ENCODE data around the gene MXD3. TPM values are rescaled to one million over a fixed set of nuclear protein-coding genes. Genes with fewer than 3 reads are reported as not detected.

The MXD3 gene
- total RNA-seq, 1 donor from 2014 or later: 20.9 TPM

DNA sequence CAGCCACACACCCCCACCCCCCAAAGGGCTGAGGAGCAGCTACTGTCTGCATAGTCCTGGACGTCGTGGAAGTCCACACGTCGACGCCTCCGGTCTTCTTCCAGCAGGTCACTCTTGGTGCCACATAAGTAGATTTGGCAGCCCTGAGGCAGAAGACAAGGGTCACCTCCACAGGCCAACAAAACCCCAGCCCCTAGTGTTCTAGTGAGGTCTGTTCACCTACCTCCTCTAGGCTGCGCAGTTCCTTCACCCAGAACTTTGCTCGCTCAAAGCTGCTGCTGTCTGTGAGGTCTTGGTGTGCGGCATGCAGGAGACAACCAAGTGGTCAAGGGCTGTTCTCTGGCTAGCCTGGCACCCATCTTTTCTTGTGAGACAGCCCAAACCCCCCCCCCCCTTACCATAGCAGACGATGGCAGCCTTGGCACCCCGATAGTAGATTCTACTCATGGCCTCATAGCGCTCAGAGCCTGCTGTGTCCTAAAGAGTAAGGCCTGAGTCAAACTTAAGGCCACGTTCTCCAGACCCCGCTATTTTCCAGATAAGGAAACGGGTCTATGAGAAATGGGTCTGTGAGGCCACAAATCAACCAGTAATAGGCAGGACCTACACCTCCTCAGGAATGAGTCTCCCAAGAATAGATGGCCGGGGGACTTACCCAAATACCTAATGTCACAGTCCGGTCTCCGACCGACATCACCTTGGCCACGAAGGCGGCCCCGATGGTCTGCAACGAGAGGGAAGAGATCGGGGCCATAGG lies 9.2 kb downstream of the MXD3 start:
- DNase-seq: peak; percentile 30

DNA sequence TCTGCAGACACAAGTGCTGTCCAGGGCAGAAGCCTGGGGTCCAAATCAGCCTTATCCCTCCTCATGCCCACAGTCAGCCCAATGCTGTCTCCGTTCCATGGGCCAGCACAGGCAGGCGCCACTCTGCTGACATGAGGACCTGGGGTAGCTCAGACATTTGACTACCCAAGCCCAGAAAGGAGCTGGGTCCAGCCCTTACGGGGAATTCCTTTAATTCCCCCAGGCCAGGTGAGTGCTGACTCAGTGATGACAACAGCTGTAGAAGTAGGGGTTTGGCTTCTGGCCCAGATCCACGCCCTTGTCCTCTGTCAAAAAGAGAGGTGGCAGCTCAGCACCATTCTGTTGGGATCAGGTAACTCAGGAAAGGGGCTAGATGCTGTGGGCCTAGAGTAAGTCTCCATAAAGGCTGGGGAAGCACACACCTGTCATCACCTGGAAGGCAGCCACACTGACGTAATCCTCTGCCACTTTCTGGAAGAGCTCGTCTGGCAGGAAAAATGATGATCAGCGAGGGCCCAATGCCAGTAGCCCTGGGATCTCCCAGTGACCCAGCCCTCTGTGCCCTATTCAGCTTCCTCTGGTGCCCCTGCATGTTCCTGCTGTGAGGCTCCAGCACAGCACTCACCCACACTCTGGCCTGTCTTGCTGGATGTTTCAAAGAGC lies 10.1 kb downstream of the MXD3 start:
- no peak for DNase-seq

DNA sequence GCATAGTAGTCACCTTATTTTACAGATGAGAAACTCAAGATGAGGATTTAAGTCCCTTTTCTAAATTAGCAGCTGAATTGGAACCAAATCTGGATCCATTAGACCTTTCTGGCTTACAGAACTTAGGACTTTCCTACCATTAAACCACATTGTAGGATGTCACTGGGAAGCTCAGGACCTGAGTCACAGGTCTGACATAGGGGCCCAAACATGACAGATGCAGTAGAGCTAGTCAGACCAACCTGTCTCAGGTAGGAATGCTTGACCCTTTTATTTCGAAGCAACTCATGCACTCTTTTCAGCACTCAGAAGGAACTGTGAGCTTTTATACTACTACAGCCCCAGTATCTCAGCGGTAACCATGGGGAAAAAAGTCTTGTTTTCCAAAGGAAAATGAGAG lies 10.7 kb downstream of the MXD3 start:
- no peak for DNase-seq

DNA sequence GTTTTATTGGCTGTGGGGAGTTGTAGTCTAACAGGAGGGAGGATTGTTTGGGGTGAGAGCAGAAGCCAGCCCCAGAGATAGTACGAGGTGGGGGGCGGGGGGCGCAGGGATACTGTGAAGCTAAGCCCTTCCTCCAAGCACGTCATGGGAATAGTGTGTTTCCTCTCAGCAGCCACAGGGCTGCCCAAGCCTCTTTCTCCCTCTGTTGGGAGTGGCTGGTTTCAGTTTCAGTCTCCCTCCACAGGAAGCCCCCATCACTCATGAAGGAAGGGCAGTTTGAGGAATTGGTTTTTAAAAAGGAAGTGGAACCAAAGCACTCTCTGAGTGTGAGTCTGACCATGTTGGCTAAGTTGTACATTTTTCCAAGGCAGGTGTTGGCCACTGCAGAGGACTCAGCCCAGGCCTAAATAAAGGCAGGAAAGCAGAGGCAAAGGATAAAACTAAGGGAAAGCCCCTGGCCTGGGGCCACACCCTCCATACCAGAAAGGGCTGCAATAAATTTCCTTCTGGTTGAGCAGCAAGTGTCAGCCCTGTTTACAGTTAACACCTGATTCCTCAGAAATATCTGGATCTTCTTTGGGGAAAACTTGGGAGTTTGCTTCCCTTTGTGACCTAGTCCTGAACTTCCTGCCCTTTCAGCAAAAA lies 11.3 kb downstream of the MXD3 start:
- peak; percentile 92 for DNase-seq

DNA sequence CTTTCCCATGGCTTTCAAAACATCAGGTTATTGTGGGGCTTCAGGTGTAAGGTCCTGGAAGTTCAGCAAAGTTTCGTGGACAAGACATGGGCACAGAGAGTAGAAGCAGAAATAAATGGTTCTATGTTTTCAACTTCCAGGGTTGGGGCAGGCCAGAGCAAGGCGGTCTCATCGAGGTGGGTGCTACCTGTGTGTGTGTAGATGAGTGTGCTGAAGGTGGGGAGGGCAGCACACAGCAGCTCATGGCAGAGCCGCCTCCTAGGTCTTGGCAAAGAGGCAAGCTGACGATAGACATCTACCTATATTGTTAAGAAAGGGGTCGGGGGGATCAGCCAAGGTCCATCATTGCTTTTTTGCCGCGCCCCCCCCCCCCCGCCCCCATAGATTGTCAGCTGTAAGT lies 12.0 kb downstream of the MXD3 start:
- no peak for DNase-seq

DNA sequence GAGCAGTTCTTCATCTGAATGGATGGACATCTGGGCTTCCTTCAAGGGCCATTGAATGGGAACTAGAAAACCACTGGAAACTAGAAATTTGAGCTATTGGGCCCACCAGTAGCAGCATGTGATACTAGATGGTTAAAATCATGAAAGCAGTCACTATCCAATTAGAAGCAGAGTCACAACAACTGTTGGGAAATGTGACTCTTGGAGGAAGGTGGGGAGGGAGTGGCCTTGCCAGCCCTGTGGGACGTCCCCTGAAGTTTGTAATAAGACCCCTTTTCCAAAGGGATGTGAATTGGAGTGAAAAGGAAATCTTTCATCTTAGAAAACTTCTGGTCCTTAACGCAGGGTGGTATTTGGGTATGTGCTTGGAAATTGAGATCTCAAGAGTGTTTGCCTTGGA lies 13.8 kb downstream of the MXD3 start:
- no peak for DNase-seq

DNA sequence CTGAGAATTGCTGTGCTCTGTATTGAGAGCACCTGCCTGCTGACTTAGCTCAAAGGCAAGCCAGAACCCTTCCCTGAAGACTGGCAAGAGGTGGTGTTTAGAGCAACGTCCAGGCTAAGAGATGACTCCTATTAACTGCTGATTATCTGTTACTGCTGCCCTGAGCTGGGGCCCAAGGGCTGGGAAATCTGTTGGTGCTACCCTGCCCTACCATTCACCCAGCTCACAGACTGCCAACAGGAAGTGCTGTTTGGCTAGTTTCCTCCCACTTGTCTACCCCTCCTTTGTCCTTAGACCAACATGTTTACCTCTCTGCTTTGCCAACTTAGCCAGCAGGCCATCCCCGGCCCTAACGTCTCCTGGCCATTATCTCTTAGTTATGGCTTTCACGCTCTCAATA lies 15.1 kb downstream of the MXD3 start:
- DNase-seq: peak; percentile 55

DNA sequence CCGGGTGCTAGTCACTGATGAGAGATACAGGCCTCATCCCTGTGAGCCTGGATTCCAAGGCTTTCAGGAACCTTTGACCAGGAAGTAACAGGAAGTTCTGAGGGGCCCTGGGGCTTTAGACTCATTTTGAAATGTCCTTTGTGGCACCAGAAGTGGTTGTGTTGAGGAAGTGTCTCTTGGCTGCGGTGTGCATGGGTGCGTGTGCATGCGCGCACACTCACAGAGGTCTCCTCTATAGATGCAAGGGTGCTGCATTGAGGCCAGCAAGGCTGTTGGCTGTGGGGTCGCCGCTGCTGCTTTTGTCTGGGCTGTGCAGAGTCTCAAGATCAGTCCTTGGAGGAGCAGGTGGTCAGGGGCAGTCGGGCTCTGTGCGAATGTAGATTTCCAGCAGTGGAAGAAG lies 15.8 kb downstream of the MXD3 start:
- DNase-seq: no peak

DNA sequence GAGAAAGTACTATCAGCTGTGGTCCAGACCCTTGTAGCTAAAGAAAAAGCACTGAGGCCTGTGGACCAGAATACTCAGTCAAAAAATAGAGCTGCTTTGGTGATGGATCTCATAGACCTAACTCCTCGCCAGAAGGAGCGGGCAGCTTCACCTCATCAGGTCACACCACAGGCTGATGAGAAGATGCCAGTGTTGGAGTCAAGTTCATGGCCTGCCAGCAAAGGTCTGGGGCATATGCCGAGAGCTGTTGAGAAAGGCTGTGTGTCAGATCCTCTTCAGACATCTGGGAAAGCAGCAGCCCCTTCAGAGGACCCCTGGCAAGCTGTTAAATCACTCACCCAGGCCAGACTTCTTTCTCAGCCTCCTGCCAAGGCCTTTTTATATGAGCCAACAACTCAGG lies 17.1 kb downstream of the MXD3 start:
- no peak for DNase-seq

DNA sequence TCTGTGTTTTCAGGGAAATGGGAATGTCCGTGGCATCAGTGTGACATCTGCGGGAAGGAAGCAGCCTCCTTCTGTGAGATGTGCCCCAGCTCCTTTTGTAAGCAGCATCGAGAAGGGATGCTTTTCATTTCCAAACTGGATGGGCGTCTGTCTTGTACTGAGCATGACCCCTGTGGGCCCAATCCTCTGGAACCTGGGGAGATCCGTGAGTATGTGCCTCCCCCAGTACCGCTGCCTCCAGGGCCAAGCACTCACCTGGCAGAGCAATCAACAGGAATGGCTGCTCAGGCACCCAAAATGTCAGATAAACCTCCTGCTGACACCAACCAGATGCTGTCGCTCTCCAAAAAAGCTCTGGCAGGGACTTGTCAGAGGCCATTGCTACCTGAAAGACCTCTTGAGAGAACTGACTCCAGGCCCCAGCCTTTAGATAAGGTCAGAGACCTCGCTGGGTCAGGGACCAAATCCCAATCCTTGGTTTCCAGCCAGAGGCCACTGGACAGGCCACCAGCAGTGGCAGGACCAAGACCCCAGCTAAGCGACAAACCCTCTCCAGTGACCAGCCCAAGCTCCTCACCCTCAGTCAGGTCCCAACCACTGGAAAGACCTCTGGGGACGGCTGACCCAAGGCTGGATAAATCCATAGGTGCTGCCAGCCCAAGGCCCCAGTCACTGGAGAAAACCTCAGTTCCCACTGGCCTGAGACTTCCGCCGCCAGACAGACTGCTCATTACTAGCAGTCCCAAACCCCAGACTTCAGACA lies 17.7 kb downstream of the MXD3 start:
- DNase-seq: no peak

DNA sequence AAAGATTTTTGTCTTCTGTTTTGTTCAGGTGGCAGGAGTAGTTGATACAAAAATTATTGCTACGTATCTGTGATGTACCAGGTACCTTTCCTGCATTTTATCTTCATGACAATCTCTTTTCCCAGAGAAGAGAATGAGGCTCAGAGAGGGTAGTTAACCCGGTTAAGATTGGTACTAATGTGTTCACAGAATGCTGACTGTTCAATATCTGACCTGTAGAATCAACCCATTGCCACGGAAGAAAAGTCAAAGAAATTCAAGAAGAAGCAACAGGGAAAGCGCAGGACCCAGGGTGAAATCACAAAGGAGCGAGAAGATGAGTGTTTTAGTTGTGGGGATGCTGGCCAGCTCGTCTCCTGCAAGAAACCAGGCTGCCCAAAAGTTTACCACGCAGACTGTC lies 20.0 kb downstream of the MXD3 start:
- DNase-seq: no peak

DNA sequence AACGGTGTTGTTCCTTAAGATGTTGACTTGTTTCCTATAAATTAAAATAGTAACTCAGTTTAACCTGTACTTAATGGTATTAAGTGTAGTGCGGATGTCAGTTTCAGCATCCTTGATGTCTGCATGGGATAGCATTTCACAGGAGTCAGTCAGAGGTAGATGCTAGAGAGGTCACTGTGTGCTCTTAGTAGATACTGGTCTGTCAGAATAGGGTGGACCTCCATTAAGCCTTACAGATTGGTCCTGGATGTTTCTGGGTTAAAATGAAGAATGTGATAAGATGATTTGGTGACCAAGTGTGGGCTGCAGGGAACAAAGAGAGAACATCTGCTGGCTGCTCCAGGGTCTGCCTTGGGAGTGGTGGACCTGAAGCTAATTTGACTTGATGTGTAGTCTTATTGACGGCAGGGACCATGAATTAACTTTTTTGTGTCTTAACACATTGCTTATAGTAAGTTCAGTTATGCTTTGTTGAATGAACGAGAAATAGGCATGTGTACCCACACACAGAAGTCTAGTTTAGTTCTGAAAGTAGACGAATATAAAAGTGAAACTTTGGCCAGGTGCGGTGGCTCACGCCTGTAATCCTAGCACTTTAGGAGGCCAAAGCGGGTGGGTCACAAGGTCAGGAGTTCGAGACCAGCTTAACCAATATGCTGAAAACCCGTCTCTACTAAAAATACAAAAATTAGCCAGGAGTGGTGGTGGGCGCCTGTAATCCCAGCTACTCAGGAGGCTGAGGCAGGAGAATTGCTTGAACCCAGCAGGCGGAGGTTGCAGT lies 20.7 kb downstream of the MXD3 start:
- no peak for DNase-seq

DNA sequence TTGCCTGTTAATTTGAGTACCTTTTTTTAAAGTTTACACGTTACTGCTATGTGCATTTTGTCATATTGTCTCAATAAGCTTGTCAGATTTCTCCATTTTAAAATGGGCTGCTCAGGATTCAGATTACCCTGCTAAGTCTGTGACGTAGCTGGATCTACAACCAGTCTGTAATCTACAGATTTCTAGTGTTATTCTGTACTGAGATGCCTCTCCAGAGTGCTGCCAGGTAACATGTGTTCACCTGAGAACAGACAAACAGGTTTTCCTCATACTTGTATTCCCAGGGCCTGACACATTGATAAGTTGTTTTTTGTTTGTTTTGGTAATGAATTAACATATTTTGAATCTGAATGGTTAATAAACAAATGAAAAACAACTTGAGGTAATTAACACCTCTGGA lies 23.5 kb downstream of the MXD3 start:
- no peak for DNase-seq

DNA sequence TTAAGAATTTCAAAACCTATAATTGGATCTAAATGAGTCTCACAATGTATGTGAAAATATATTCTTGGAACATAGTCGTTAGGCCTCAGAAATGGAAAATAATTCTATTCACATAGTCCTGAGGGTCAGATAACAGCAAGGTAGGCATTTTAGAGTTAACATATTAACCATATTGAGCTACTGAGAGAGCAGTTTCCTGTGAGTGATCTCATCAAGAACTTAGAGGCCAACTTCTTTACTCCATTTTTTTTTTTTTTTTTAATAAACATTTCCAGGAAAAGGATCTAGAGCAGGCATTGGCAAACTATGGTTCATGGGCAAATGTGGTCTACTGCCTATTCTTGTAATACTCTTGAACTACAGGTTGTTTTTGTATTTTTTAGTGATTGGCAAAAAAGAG lies 34.8 kb downstream of the MXD3 start:
- peak; percentile 68 for DNase-seq

DNA sequence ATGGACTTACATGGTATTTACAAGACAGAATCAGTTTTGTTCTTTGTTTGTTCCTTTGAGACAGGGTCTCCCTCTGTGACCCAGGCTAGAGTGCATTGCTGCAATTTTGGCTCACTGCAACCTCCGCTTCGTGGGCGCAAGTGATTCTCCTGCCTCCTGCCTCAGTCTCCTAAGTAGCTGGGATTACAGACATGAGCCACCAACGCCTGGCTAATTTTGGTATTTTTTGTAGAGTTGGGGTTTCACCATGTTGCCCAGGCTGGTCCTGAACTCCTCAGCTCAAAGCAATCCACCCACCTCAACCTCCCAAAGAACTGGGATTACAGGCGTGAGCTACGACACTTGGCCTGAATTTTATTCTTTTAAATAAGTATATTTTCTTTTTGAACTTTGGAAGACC lies 35.8 kb downstream of the MXD3 start:
- DNase-seq: no peak

DNA sequence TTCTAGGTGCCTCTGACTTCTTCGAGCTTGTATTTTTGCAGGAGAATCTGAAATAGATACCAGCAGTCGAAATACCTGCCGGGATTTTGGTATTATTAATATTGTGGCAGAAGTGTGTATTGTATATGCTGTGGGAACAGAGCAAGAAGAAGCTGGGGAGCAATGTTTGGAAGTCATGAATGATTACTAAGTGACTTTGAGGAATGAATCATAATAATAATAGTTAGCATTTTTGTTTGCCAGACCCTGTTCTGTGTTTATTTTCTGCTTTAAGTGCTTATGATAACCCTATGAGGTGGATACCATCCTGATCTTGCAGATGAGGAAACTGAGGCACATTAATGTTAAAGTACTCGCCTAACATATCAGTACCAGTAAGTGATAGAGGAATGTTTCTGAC lies 40.6 kb downstream of the MXD3 start:
- no peak for DNase-seq

DNA sequence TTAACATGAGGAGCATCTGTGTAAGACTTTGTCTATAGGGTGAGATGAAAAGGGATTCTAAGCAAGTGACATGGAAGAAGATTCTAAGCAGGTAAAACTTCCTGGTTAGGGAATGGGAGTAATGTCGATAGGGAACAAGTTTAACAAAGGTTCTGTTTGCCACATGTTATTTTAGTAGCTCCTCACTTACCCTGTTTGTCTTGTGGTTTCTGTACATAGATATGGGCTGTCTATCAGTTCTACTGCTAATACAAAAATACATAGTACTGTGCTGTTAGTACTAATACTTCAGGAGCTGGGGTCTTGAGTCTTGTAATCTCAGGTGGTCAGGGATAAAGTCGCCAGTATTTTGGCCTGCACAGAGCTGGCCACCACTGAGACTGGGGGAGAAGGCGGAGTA lies 41.0 kb downstream of the MXD3 start:
- DNase-seq: no peak

DNA sequence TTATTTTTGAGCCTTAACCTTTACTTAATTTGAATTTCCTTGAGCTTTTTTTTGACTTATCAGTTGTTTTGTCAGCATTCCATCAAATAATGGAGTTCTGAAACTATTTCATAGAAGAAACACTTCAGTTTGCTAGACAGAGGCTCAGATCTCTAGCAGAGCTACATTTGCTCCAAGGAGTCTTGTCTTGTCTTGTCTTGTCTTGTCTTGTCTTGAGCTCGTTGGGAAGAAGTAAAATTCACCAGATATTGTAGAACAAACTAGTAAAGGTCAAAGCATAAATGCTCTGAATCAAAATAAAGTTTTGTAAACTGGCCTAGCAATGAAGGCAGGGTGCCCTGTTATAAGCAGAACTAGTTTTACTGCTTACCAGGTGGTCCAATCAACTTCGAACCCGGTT lies 41.7 kb downstream of the MXD3 start:
- no peak for DNase-seq

DNA sequence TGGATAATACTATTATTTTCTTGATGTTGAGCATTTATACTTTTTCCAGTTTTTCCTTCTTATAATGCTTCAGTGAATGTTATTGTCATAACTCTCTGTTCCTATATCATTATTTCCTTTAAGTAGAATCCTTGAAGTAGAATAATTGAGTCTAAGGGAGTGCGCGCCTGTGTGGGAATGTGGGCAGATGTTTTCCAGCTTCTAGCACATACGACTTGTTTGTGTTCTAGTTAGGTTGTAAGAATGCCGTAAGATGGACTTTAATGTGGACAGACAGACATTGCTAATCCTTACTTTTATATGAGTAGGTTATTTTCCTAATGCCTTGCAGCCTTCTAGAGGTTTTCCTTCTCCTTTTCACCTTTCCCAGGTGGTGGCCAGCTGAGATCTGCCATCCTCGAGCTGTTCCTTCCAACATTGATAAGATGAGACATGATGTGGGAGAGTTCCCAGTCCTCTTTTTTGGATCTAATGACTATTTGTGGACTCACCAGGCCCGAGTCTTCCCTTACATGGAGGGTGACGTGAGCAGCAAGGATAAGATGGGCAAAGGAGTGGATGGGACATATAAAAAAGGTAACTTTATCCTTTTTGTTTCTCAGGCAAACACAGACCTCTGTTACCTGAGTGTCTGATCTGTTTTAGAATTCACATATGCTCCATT lies 42.3 kb downstream of the MXD3 start:
- DNase-seq: no peak

DNA sequence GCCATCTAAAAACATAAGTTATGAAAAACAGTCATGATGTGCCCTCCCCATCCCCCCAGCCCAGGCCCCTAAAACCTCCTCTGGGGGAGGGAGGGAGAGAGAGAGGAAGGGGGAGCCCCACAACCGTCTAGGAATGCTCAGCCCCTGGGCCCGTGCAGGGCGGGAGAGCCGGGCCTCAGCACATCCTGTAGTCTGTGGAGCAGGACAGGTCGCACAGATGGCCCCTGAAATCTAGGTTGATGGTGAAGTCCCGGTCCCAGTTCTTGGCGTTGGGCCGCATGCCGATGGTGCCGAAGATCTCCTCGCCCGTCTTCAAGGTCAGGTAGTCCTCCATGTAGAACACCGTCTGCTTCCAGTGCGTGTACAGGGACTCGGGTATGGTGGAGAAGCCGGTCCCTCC lies 46.3 kb downstream of the MXD3 start:
- DNase-seq: no peak

DNA sequence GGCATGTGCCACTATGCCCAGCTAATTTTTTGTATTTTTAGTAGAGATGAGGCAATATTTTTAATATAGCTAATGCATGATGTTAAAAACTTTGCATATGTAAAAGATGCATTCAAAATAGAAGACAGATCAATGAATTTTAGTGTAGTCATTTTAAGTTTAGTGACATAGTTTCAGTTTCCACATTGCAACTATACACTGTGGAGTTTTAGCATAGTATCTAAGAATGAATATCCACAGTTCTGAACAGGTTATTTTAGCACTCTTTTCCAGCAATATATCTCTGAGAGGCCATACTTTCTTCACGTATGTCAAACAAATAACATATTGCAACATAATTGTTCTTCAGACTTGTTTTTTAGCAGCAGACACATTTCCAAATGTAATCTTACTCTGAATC lies 47.5 kb downstream of the MXD3 start:
- no peak for DNase-seq

DNA sequence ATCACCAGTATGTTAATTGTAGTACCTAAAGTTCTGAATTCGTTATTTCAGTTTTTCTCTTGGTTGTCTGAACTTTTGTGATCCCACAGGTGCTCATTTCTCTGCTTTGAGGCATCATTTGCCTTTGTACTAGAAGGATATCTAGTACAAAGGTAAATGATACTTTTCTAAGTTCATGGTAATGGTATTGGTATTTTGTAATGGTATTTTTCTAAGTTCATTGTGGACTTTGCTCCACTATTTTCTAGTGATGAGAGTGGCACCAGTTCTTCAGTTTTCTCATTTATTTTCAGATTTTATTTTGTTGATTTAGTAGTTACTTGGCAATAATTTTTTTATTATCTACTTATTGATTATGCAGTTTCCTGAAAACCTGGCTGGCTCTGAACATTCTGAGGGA lies 50.2 kb downstream of the MXD3 start:
- DNase-seq: no peak

All from dermis blood vessel endothelial cell (primary cell).